22Rv1 (cell line): ENCODE results near the gene GDE1.

Experiments
- H3K27ac ChIP-seq: fragments of 450-650 bp; 2 replicates; pipeline ENCODE4 v1.5.1; 2017
- CTCF ChIP-seq: fragments of 450-650 bp; IDR thresholded peaks from 2 replicates; pipeline ENCODE4 v1.5.1; 2017; ENCODE audit warnings: mild to moderate bottlenecking
- ZFX ChIP-seq: fragments of 450-650 bp; IDR thresholded peaks from 2 replicates; pipeline ENCODE4 v1.6.1; 2017; ENCODE audit warnings: antibody characterized with exemption, borderline replicate concordance

The GDE1 gene

DNA sequence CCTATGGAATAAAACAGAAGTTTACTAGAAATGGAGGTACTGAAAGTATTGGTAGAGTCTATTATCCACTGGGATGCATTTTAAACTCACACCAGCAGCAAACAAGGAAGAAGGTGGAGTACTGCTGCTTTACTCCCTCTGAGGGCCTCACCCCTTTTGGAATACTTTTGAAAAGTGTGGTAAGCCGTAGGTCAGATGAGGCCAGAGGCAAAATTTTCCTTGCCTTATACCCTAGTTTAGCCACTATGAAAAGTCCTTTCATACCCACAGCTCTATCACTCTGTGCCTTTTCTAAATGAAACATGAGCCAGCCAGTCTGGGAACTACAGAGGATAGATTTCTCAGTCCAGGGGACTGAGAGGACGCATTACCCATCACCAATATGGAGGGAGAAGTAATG lies 14.0 kb downstream of the GDE1 start:
- no peak for TF ChIP-seq CTCF
- TF ChIP-seq ZFX = no peak
- no peak overlapping the region for H3K27ac ChIP-seq

DNA sequence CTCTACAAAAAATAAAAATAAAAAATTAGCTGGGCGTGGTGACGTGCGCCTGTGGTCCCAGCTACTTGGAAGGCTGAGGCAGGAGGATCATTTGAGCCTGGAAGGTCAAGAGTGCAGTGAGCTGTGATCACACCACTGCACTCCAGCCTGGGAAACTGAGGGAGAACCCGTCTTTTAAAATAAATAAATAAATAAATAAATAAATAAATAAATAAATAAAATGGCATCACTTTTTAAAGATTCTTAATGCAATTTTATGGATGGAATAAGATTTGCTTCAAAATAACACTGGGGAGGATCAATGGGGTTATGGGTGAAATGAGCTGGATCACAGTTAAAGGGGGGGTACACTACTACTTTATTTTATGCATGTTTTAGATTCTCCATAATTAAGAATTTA lies 14.9 kb downstream of the GDE1 start:
- no peak overlapping the region for H3K27ac ChIP-seq
- TF ChIP-seq CTCF (no peak), ZFX (no peak)

DNA sequence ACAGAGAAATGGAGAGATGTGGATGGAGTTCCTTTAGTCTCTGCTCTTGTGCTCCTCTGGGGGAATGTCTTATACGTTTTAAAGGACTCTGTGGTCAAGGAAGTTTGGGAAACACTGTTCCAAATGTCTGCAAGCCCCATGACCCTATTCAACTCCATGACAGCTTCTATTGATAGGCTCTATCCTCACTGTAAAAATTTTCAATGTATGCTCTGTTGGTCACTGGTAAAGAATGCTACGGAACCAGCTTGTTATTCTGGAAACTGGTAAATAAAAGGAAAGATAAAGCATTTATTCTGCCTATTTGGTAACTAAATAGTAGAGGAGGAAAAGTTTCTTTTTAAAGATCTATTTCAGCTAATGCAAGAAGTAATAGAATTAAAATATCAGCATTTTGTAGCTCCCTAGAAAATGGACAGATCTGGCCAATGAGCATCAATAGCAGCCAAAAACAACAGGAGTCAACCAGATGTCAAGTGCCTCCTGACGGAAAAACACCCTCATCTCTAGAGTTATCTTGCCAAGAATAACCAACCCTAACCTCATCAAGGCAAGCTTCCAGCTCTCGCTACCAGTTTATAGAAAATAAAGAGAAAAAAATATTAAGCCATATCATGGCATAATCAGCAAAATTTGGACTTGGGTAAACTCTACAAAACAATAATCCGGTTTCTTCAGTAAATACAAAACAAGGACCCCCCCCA lies 16.1 kb downstream of the GDE1 start:
- TF ChIP-seq ZFX = no peak
- TF ChIP-seq CTCF = no peak
- no peak overlapping the region for H3K27ac ChIP-seq

GRCh38 chr16:19503461-19504075 lies 18.3 kb downstream of the GDE1 start:
- TF ChIP-seq CTCF (no peak), ZFX (no peak)
- no peak overlapping the region for H3K27ac ChIP-seq

DNA sequence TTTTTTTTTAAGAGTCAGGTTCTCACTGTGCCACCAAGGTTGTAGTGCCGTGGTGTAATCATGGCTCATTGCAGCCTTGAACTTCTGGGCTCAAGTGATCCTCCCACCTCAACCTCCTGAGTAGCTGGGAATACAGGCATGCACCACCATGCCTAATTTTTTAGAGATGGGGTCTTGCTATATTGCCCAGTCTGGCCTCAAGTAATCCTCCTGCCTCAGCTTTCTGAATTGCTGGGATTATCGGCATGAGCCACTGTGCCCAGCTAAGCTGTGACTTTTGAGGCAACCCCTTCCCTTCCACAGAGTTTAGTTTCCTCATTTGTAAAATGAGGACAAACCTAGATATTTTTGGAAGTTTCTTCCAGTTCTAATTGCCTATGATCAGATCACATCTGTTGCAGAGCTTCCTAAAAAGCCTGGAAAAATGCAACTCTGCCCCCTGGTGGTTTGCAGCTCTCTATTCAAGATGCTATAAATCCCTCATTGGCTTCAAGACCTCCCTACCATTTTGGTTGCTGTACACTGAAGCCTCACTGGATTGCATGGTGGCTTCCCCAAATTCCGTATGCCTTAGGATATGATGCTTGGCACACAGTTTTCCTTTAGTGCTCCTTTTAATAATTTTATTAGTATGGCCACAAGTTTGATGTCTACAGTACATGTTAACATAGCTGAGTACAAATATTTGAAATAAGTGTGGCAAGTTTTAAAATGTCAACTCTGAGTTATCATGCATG lies 19.3 kb downstream of the GDE1 start:
- no peak overlapping the region for H3K27ac ChIP-seq
- TF ChIP-seq CTCF (peak; percentile 88), ZFX (no peak)

GRCh38 chr16:19499481-19499880 lies 22.4 kb downstream of the GDE1 start:
- TF ChIP-seq ZFX (no peak), CTCF (no peak)
- H3K27ac ChIP-seq = no peak overlapping the region

DNA sequence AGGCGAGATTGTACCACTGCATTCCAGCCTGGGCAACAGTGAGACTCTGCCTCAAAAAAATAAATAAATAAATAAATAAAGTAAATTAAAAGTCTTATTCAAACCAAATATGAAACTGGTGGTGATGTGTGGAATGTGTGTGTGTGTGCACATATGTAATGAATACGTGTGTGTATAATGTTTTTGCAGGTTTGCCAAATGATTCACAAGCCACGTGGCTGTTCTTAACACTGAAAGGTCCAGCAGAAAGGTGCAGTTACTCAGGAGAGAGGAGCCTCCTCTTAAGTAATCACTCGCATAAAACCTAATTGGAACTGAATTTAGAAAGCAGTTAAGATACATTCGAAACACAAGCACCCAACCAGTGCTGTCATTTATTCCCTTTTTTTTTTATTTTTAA lies 22.9 kb downstream of the GDE1 start:
- TF ChIP-seq ZFX (no peak), CTCF (no peak)
- no peak overlapping the region for H3K27ac ChIP-seq
